Dendritic cell treated with granulocyte-macrophage colony-stimulating factor and Interleukin-4, amounts not matched to agents 40 ng/mL and 50 ng/mL, for 4 days (primary cell): ENCODE data around the gene KCTD2.
"Not testable (repeated sequence)": the region's sequence is repeated elsewhere in the genome, so short reads cannot be mapped to it uniquely, and the experiment has no call there.

Source experiments
- H3K27ac Mint-ChIP-seq: one replicate; pipeline ENCODE4 v1.8.0; 2022; ENCODE audit warnings: mild to moderate bottlenecking, mixed read lengths
- H3K27me3 Mint-ChIP-seq: one replicate; pipeline ENCODE4 v1.8.0; 2022; ENCODE audit warnings: mild to moderate bottlenecking, mixed read lengths
- H3K36me3 Mint-ChIP-seq: one replicate; pipeline ENCODE4 v1.8.0; 2022; ENCODE audit warnings: low read depth, mixed read lengths
- H3K4me1 Mint-ChIP-seq: one replicate; pipeline ENCODE4 v1.8.0; 2022; ENCODE audit warnings: low read depth, mixed read lengths
- H3K4me3 Mint-ChIP-seq: one replicate; pipeline ENCODE4 v1.8.0; 2022; ENCODE audit warnings: mild to moderate bottlenecking, moderate library complexity, mixed read lengths
- H3K9me3 Mint-ChIP-seq: one replicate; pipeline ENCODE4 v1.8.0; 2022; ENCODE audit warnings: mixed read lengths
- intact Hi-C: fragments of 100-400 bp; cut with micrococcal nuclease; formaldehyde crosslinking; loops from one replicate; pipeline ENCODE4 v1.15.0; 2022

Gene KCTD2

GRCh38 chr17:75010683-75011400 lies 36.2 kb upstream of the KCTD2 start:
- H3K27me3 Mint-ChIP-seq = peaks cover 2% of the 10 kb centered on the region
- no peak overlapping the region for H3K4me3 Mint-ChIP-seq

GRCh38 chr17:75011401-75012095 lies 35.5 kb upstream of the KCTD2 start:
- intact Hi-C loops = no loop called here
- peak overlapping the region; percentile 95 for H3K27ac Mint-ChIP-seq
- peaks cover 32% of the 10 kb centered on the region for H3K4me1 Mint-ChIP-seq

More at GRCh38 chr17:75010683-75011400, 36.2 kb upstream of the KCTD2 start:
- no peaks in the 10 kb centered on the region for H3K9me3 Mint-ChIP-seq
- no peak overlapping the region for H3K27ac Mint-ChIP-seq
- H3K36me3 Mint-ChIP-seq = peaks cover 19% of the 10 kb centered on the region
- peaks cover 37% of the 10 kb centered on the region for H3K4me1 Mint-ChIP-seq
- intact Hi-C loops = no loop called here

DNA sequence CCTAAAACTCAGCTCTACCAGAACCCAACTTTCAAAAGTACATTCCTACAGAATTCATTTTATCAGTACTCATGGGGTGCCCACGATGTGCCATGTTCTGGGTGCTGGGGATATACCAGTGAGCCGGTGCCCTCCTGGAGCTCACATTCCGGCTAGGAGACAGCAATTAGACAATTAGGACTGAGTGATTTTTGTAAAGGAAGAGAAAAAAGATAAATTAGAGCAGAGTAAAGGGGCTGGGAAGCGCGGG lies 35.0 kb upstream of the KCTD2 start:
- Mint-ChIP-seq H3K27me3 (peaks cover 2% of the 10 kb centered on the region), H3K4me1 (peaks cover 27% of the 10 kb centered on the region), H3K36me3 (peaks cover 29% of the 10 kb centered on the region), H3K27ac (peak overlapping the region; percentile 95), H3K4me3 (peak overlapping the region; percentile 93), H3K9me3 (no peaks in the 10 kb centered on the region)
- intact Hi-C loops = no loop called here

More at GRCh38 chr17:75011401-75012095, 35.5 kb upstream of the KCTD2 start:
- Mint-ChIP-seq H3K27me3 (peaks cover 2% of the 10 kb centered on the region), H3K4me3 (no peak overlapping the region), H3K9me3 (no peaks in the 10 kb centered on the region), H3K36me3 (peaks cover 25% of the 10 kb centered on the region)

- Mint-ChIP-seq H3K4me3 (peak within 1 kb of the TSS; percentile 93), H3K36me3 (peaks cover 30% of the 10 kb centered on the region)
- intact Hi-C loops = no loop called here
Measured at GRCh38 chr17:75012346-75013091, 34.5 kb upstream of the KCTD2 start, which contains the start of gene MRPL58. Gene MRPL58, plus strand, starts transcription at chr17:75012670. Its CDS starts 17 bp downstream, at chr17:75012687.

DNA sequence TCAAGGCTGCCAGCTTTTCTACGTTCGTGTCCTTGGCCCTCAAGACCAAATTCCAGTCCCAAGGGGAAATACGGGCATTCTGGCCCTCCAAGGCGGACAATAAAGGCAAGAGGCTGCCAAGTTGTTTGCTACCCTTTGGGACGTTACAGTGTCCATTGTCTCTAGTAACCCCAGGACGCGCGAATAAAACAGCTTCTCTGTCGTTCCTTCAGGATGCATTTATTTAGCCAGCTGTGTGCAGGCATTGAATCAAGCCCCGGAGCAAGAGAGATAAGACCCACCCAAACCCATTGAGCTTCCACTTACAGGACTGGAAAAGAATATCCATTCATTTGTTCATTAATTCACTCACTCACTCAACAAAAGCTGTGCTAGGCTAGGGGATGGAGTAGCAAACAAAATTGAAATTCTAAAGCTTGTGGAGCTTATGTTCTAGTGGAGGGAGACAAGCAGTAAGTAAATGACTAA lies 33.9 kb upstream of the KCTD2 start:
- Mint-ChIP-seq H3K27ac (peak overlapping the region; percentile 95), H3K4me1 (peaks cover 27% of the 10 kb centered on the region), H3K36me3 (peaks cover 30% of the 10 kb centered on the region), H3K27me3 (no peaks in the 10 kb centered on the region), H3K4me3 (peak overlapping the region; percentile 93), H3K9me3 (no peaks in the 10 kb centered on the region)
- intact Hi-C loops = no loop called here

More at GRCh38 chr17:75012346-75013091, 34.5 kb upstream of the KCTD2 start, which contains the start of gene MRPL58:
- Mint-ChIP-seq H3K27me3 (peaks cover 2% of the 10 kb centered on the region), H3K9me3 (no peaks in the 10 kb centered on the region), H3K4me1 (peaks cover 27% of the 10 kb centered on the region), H3K27ac (peak within 1 kb of the TSS; percentile 95)

DNA sequence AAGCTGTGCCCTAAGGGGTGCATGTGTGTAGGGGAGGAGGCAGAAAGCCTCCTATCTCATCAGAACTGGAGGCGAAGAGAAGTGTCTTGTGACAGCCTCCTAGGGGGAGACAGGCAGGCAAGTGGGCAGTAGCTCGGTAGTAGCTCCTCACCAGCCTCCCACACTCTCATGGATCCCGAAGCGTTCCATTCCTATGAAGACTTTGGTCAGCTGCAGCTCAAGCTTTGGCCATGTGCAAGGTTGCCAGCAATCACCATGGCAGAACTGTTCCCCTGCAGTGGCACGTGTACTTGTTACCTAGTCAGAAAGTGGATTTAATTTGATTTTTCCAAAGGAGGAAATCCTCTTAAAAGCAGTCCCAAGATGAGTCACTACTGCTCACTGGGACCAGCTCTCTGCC lies 27.9 kb upstream of the KCTD2 start:
- Mint-ChIP-seq H3K4me1 (peaks cover 9% of the 10 kb centered on the region), H3K27me3 (no peaks in the 10 kb centered on the region), H3K27ac (no peak overlapping the region), H3K4me3 (no peak overlapping the region), H3K36me3 (peaks cover 74% of the 10 kb centered on the region), H3K9me3 (no peaks in the 10 kb centered on the region)
- intact Hi-C loops = no loop called here

DNA sequence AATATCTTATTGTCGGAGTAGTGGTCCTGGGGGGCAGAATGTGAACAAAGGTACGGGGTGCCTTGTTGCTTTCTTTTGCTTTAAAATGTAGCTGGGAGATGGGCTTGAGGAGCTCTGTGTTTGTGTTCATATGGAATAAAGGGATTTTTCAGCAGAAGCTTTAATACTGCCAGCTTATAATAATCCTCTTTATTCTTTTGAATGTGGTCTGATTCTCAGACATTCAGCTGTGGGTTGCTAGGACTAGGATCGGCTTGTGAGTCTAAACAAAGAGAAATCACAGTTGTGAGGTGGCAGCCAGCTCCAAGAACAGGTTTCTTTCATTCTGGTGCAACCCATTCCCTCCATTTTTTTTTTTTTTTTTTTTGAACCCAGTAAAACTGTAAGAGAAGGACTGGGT lies 27.3 kb upstream of the KCTD2 start:
- Mint-ChIP-seq H3K9me3 (no peaks in the 10 kb centered on the region), H3K4me3 (no peak overlapping the region), H3K27me3 (no peaks in the 10 kb centered on the region), H3K27ac (no peak overlapping the region), H3K36me3 (peaks cover 72% of the 10 kb centered on the region), H3K4me1 (peaks cover 7% of the 10 kb centered on the region)
- intact Hi-C loops = no loop called here

- no peaks in the 10 kb centered on the region for H3K9me3 Mint-ChIP-seq
- H3K36me3 Mint-ChIP-seq = peaks cover 69% of the 10 kb centered on the region
- intact Hi-C loops = no loop called here
- H3K4me3 Mint-ChIP-seq = no peak overlapping the region
- H3K4me1 Mint-ChIP-seq = peaks cover 4% of the 10 kb centered on the region
- no peak overlapping the region for H3K27ac Mint-ChIP-seq
- H3K27me3 Mint-ChIP-seq = no peaks in the 10 kb centered on the region
Measured at GRCh38 chr17:75020331-75021110, 26.5 kb upstream of the KCTD2 start.

- Mint-ChIP-seq H3K9me3 (peaks cover 5% of the 10 kb centered on the region), H3K4me1 (peaks cover 17% of the 10 kb centered on the region), H3K27ac (peak overlapping the region; percentile 50), H3K27me3 (peaks cover 1% of the 10 kb centered on the region), H3K36me3 (peaks cover 40% of the 10 kb centered on the region), H3K4me3 (no peak overlapping the region)
- intact Hi-C loops = no loop called here
Measured at GRCh38 chr17:75024686-75025397, 22.2 kb upstream of the KCTD2 start.

DNA sequence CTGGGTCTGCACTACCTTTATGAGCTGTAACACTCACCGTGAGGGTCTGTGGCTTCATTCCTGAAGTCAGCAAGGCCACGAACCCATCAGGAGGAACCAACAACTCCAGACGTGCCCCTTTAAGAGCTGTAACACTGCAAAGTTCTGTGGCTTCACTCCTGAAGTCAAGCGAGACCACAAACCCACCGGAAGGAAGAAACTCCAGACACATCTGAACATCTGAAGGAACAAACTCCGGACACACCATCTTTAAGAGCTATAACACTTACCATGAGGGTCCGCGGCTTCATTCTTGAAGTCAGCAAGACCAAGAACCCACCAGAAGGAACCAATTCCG lies 21.7 kb upstream of the KCTD2 start:
- Mint-ChIP-seq H3K9me3 (peaks cover 10% of the 10 kb centered on the region), H3K27ac (peak overlapping the region; percentile 50), H3K36me3 (peaks cover 35% of the 10 kb centered on the region), H3K4me1 (peaks cover 17% of the 10 kb centered on the region)
- intact Hi-C loops, H3K4me3 Mint-ChIP-seq, H3K27me3 Mint-ChIP-seq: not testable (repeated sequence)

DNA sequence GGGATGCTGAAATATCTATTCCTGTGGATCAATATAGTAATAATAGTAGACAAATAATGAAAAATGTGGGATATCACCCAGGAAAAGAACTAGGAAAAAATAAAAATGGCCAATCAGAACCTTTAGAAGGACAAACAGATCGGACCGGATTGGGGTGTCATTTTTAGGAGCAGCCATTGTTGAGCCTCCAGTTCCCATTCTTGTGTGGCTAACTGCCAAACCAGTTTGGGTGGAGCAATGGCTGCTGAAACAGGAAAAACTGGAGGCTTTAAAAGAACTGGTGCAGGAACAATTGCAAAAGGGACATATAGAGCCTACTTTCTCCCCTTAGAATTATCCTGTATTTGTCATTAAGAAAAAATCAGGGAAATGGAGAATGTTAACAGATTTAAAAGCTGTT lies 20.4 kb upstream of the KCTD2 start:
- H3K4me3 Mint-ChIP-seq, intact Hi-C loops, H3K27me3 Mint-ChIP-seq: not testable (repeated sequence)
- peaks cover 22% of the 10 kb centered on the region for H3K36me3 Mint-ChIP-seq
- H3K27ac Mint-ChIP-seq = peak overlapping the region; percentile 70
- H3K4me1 Mint-ChIP-seq = peaks cover 17% of the 10 kb centered on the region
- peaks cover 14% of the 10 kb centered on the region for H3K9me3 Mint-ChIP-seq

- Mint-ChIP-seq H3K4me3 (no peak overlapping the region), H3K4me1 (peaks cover 47% of the 10 kb centered on the region), H3K27me3 (peaks cover 25% of the 10 kb centered on the region), H3K27ac (no peak overlapping the region), H3K36me3 (peaks cover 4% of the 10 kb centered on the region), H3K9me3 (peaks cover 14% of the 10 kb centered on the region)
- intact Hi-C loops = no loop called here
Measured at GRCh38 chr17:75030161-75030560, 16.9 kb upstream of the KCTD2 start.
